Stomach smooth muscle (tissue), 2 donors: ENCODE measurements around the gene STRA8.

ENCODE experiments used
- H3K27ac ChIP-seq: one replicate; pipeline ENCODE4 v1.7.0; 2013; ENCODE audit warnings: mild to moderate bottlenecking, low read length, inconsistent platforms
- H3K27me3 ChIP-seq, 2 donors: one replicate each; pipeline ENCODE4 v1.7.0; 2013; ENCODE audit warnings: low read length in 2 of 2; ENCODE audit not compliant: insufficient read depth in 2 of 2, control insufficient read depth in 1 of 2
- H3K36me3 ChIP-seq, 2 donors: one replicate each; pipeline ENCODE4 v1.7.0; 2013; ENCODE audit warnings: low read length in 2 of 2; ENCODE audit not compliant: control insufficient read depth in 2 of 2, insufficient read depth in 2 of 2
- H3K4me1 ChIP-seq: one replicate; pipeline ENCODE4 v1.7.0; 2013; ENCODE audit warnings: low read length; ENCODE audit not compliant: control insufficient read depth, insufficient read depth
- H3K4me3 ChIP-seq, 2 donors: one replicate each; pipeline ENCODE4 v1.7.0; 2013; ENCODE audit warnings: low read length in 2 of 2
- H3K9ac ChIP-seq, 2 donors: one replicate each; pipeline ENCODE4 v1.7.0; 2013; ENCODE audit warnings: low read length in 2 of 2, mild to moderate bottlenecking in 1 of 2
- H3K9me3 ChIP-seq, 2 donors: one replicate each; pipeline ENCODE4 v1.7.0; 2013; ENCODE audit warnings: low read length in 2 of 2; ENCODE audit not compliant: control insufficient read depth in 2 of 2
- donor health status: healthy.
- donor health status: Pancreatic carcinoma.

The STRA8 gene

GRCh38 chr7:135238112-135238744 lies 4.6 kb downstream of the STRA8 start:
- H3K9me3 ChIP-seq = no peaks in the 10 kb centered on the region
- no peaks in the 10 kb centered on the region for H3K36me3 ChIP-seq
- no peak overlapping the region for H3K9ac ChIP-seq
- H3K27ac ChIP-seq = no peak overlapping the region
- H3K4me3 ChIP-seq = no peak overlapping the region
- peaks cover 0 to 3% of the 10 kb centered on the region in 2 donors for H3K27me3 ChIP-seq
- no peaks in the 10 kb centered on the region for H3K4me1 ChIP-seq

- Histone ChIP-seq H3K9ac (no peak overlapping the region), H3K27me3 (peaks cover 2 to 3% of the 10 kb centered on the region in 2 donors), H3K4me1 (no peaks in the 10 kb centered on the region), H3K9me3 (no peaks in the 10 kb centered on the region), H3K36me3 (no peaks in the 10 kb centered on the region), H3K4me3 (no peak overlapping the region), H3K27ac (no peak overlapping the region)
Observed at GRCh38 chr7:135239263-135239662, 5.6 kb downstream of the STRA8 start.

GRCh38 chr7:135240441-135240840 lies 6.8 kb downstream of the STRA8 start:
- no peaks in the 10 kb centered on the region for H3K4me1 ChIP-seq
- no peaks in the 10 kb centered on the region for H3K9me3 ChIP-seq
- H3K27ac ChIP-seq = no peak overlapping the region
- H3K36me3 ChIP-seq = no peaks in the 10 kb centered on the region
- no peak overlapping the region for H3K9ac ChIP-seq
- no peak overlapping the region for H3K4me3 ChIP-seq
- peaks cover 2 to 3% of the 10 kb centered on the region in 2 donors for H3K27me3 ChIP-seq

GRCh38 chr7:135242096-135242684 lies 8.6 kb downstream of the STRA8 start:
- Histone ChIP-seq H3K36me3 (no peaks in the 10 kb centered on the region), H3K4me1 (peaks cover 3% of the 10 kb centered on the region), H3K27ac (no peak overlapping the region), H3K9ac (no peak overlapping the region), H3K4me3 (no peak overlapping the region), H3K9me3 (no peaks in the 10 kb centered on the region), H3K27me3 (peaks cover 2 to 6% of the 10 kb centered on the region in 2 donors)

- Histone ChIP-seq H3K9me3 (no peaks in the 10 kb centered on the region), H3K4me3 (no peak overlapping the region), H3K9ac (no peak overlapping the region), H3K4me1 (peaks cover 3% of the 10 kb centered on the region), H3K36me3 (no peaks in the 10 kb centered on the region), H3K27me3 (peaks cover 2 to 3% of the 10 kb centered on the region in 2 donors), H3K27ac (no peak overlapping the region)
Observed at GRCh38 chr7:135245226-135246190, 11.9 kb downstream of the STRA8 start.

GRCh38 chr7:135246191-135246825 lies 12.7 kb downstream of the STRA8 start:
- Histone ChIP-seq H3K27ac (no peak overlapping the region), H3K4me1 (peaks cover 3% of the 10 kb centered on the region), H3K9me3 (no peaks in the 10 kb centered on the region), H3K27me3 (peaks cover 2 to 3% of the 10 kb centered on the region in 2 donors), H3K36me3 (no peaks in the 10 kb centered on the region), H3K4me3 (no peak overlapping the region), H3K9ac (no peak overlapping the region)

GRCh38 chr7:135247746-135248471 lies 14.3 kb downstream of the STRA8 start:
- H3K27me3 ChIP-seq = peaks cover 2 to 3% of the 10 kb centered on the region in 2 donors
- no peak overlapping the region for H3K4me3 ChIP-seq
- no peak overlapping the region for H3K27ac ChIP-seq
- H3K9ac ChIP-seq = no peak overlapping the region
- peaks cover 3% of the 10 kb centered on the region for H3K4me1 ChIP-seq
- no peaks in the 10 kb centered on the region for H3K9me3 ChIP-seq
- H3K36me3 ChIP-seq = no peaks in the 10 kb centered on the region

- Histone ChIP-seq H3K27me3 (peaks cover 2 to 3% of the 10 kb centered on the region in 2 donors), H3K4me3 (no peak overlapping the region), H3K4me1 (peaks cover 5% of the 10 kb centered on the region), H3K9ac (no peak overlapping the region), H3K9me3 (no peaks in the 10 kb centered on the region), H3K36me3 (no peaks in the 10 kb centered on the region), H3K27ac (no peak overlapping the region)
Observed at GRCh38 chr7:135248546-135248945, 14.9 kb downstream of the STRA8 start.

GRCh38 chr7:135251496-135252391 lies 18.1 kb downstream of the STRA8 start:
- no peak overlapping the region for H3K4me3 ChIP-seq
- H3K27ac ChIP-seq = no peak overlapping the region
- peaks cover 19% of the 10 kb centered on the region for H3K4me1 ChIP-seq
- H3K9ac ChIP-seq = no peak overlapping the region
- H3K36me3 ChIP-seq = no peaks in the 10 kb centered on the region
- no peaks in the 10 kb centered on the region for H3K27me3 ChIP-seq
- H3K9me3 ChIP-seq = no peaks in the 10 kb centered on the region
